Esophagus squamous epithelium (tissue), 5 donors: ENCODE results near the gene KBTBD6. TPM values are rescaled to one million over a fixed set of nuclear protein-coding genes. Genes with fewer than 3 reads are reported as not detected.
"Not testable (repeated sequence)": the region's sequence is repeated elsewhere in the genome, so short reads cannot be mapped to it uniquely, and the experiment has no call there.

Source experiments
- DNase-seq: peaks from one replicate; lab custom pipeline; 2025; lab: John Stamatoyannopoulos, UW
- H3K27ac ChIP-seq, 4 donors: fragments of 200-600 bp; sonication (generic); one replicate each; pipeline ENCODE4 v1.5.1; 2016 to 2019; ENCODE audit warnings: mild to moderate bottlenecking in 1 of 4
- H3K27me3 ChIP-seq, 4 donors: fragments of 200-600 bp; sonication (generic); 1 replicate in 3 of 4; 2 replicates in 1 of 4; pipeline versions ENCODE4 v1.5.1 to v1.6.0; 2017 to 2021; ENCODE audit warnings: antibody characterized with exemption in 1 of 4
- H3K36me3 ChIP-seq, 3 donors: fragments of 200-600 bp; sonication (generic); one replicate each; pipeline ENCODE4 v1.5.1; 2016 to 2019
- H3K4me1 ChIP-seq, 3 donors: fragments of 200-600 bp; sonication (generic); one replicate each; pipeline ENCODE4 v1.5.1; 2017 to 2019
- H3K4me3 ChIP-seq, 4 donors: fragments of 200-600 bp; sonication (generic); 1 replicate in 3 of 4; 2 replicates in 1 of 4; pipeline ENCODE4 v1.5.1; 2016 to 2019; ENCODE audit warnings: mild to moderate bottlenecking in 2 of 4, moderate library complexity in 1 of 4
- H3K9me3 ChIP-seq, 3 donors: fragments of 200-600 bp; sonication (generic); one replicate each; pipeline ENCODE4 v1.5.1; 2016 to 2019
- CTCF ChIP-seq, 6 experiments: fragments of 450-650 bp in 4 of 6; fragments of 200-600 bp in 2 of 6; sonication (generic) in 2 of 6; IDR thresholded peaks; one replicate each; pipeline ENCODE4 v1.5.1; 2016 to 2019; ENCODE audit warnings: antibody characterized with exemption in 6 of 6, mild to moderate bottlenecking in 4 of 6, moderate library complexity in 4 of 6
- POLR2A ChIP-seq, 4 donors: fragments of 450-650 bp; IDR thresholded peaks; one replicate each; pipeline ENCODE4 v1.6.1; 2017; ENCODE audit warnings: antibody characterized with exemption in 4 of 4, mild to moderate bottlenecking in 4 of 4, moderate library complexity in 3 of 4
- WGBS, 2 donors: methylation state at CpG; one replicate each; pipeline ENCODE4 v1.1.5; 2018; 5-methylcytosine and 5-hydroxymethylcytosine counted together
- intact Hi-C: fragments of 100-400 bp; cut with DNase I; formaldehyde crosslinking; loops from one replicate; pipeline ENCODE4 v1.15.0; 2022
- total RNA-seq, 4 donors: library from RNA; depleted of rRNA; stranded (reverse); fragments of >200 nt; gene quantifications; one replicate each; pipeline ENCODE4 v1.1.0, GENCODE V29; 2016
- donor health status: DM: yes; HTN: yes; CAD: no.

Gene KBTBD6
- total RNA-seq, 4 donors from 2014 or later = 1.1 to 5.3 (median 4.1) TPM

GRCh38 chr13:41177616-41178015 is 45.0 kb upstream of the KBTBD6 start:
- H3K27me3 ChIP-seq = no peaks in the 10 kb centered on the region
- H3K4me1 ChIP-seq = no peaks in the 10 kb centered on the region
- H3K27ac ChIP-seq = no peak overlapping the region
- no peaks in the 10 kb centered on the region for H3K36me3 ChIP-seq
- H3K4me3 ChIP-seq = no peak overlapping the region
- intact Hi-C loops = no loop called here
- 21 to 32% methylated on average over 2 of the region's 2 CpGs for WGBS, 2 donors
- TF ChIP-seq POLR2A (IDR thresholded peaks at IDR 0.05) (no peak), CTCF (IDR thresholded peaks at IDR 0.05) (no peak)
- DNase-seq = no peak
- peaks cover 0 to 20% (median 10%) of the 10 kb centered on the region in 3 donors for H3K9me3 ChIP-seq

GRCh38 chr13:41175576-41175975 is 43.0 kb upstream of the KBTBD6 start:
- DNase-seq, H3K27me3 ChIP-seq, H3K4me1 ChIP-seq, H3K4me3 ChIP-seq, H3K36me3 ChIP-seq, H3K27ac ChIP-seq, intact Hi-C loops: not testable (repeated sequence)
- peaks cover 0 to 20% (median 10%) of the 10 kb centered on the region in 3 donors for H3K9me3 ChIP-seq
- WGBS, 2 donors = 93 to 95% methylated on average over 8 of the region's 8 CpGs

GRCh38 chr13:41162151-41162550 is 29.5 kb upstream of the KBTBD6 start:
- intact Hi-C loops = no loop called here
- 86 to 93% methylated on average over 3 of the region's 3 CpGs for WGBS, 2 donors

GRCh38 chr13:41159174-41159573 is 26.6 kb upstream of the KBTBD6 start:
- H3K4me3 ChIP-seq = no peak overlapping the region
- intact Hi-C loops = no loop called here
- DNase-seq = no peak
- H3K4me1 ChIP-seq = no peaks in the 10 kb centered on the region
- H3K9me3 ChIP-seq = no peaks in the 10 kb centered on the region
- TF ChIP-seq POLR2A (IDR thresholded peaks at IDR 0.05) (no peak), CTCF (IDR thresholded peaks at IDR 0.05) (no peak)
- H3K27ac ChIP-seq = no peak overlapping the region
- H3K27me3 ChIP-seq = no peaks in the 10 kb centered on the region
- H3K36me3 ChIP-seq = no peaks in the 10 kb centered on the region

More at GRCh38 chr13:41162151-41162550, 29.5 kb upstream of the KBTBD6 start:
- no peaks in the 10 kb centered on the region for H3K36me3 ChIP-seq
- no peaks in the 10 kb centered on the region for H3K9me3 ChIP-seq
- H3K27ac ChIP-seq = no peak overlapping the region
- H3K27me3 ChIP-seq = peaks cover 0 to 4% (median 0%) of the 10 kb centered on the region in 4 donors
- no peak overlapping the region for H3K4me3 ChIP-seq
- TF ChIP-seq POLR2A (IDR thresholded peaks at IDR 0.05) (no peak), CTCF (IDR thresholded peaks at IDR 0.05) (no peak)
- H3K4me1 ChIP-seq = no peaks in the 10 kb centered on the region
- no peak for DNase-seq

GRCh38 chr13:41157048-41157717 is 24.6 kb upstream of the KBTBD6 start:
- DNase-seq = no peak
- no peaks in the 10 kb centered on the region for H3K36me3 ChIP-seq
- no peaks in the 10 kb centered on the region for H3K27me3 ChIP-seq
- WGBS, 2 donors = 88 to 91% methylated on average over 4 of the region's 4 CpGs
- H3K4me3 ChIP-seq = no peak overlapping the region
- intact Hi-C loops = no loop called here
- TF ChIP-seq CTCF (IDR thresholded peaks at IDR 0.05) (no peak), POLR2A (IDR thresholded peaks at IDR 0.05) (no peak)
- no peak overlapping the region for H3K27ac ChIP-seq
- H3K4me1 ChIP-seq = no peaks in the 10 kb centered on the region
- H3K9me3 ChIP-seq = peaks cover 0 to 5% (median 0%) of the 10 kb centered on the region in 3 donors
